Heart left ventricle (tissue), 16 donors: ENCODE results near the gene PTPRZ1. TPM values are rescaled to one million over a fixed set of nuclear protein-coding genes. Genes with fewer than 3 reads are reported as not detected.

Source experiments
- ATAC-seq, 4 donors: fragments of 200-7000 bp; cut with Tn5 transposase; one replicate each; pipeline ENCODE4 v1.9.1; 2020 to 2022; ENCODE audit warnings: moderate library complexity in 4 of 4, mild to moderate bottlenecking in 3 of 4, moderate number of reproducible peaks in 1 of 4
- DNase-seq, 5 donors: peaks; one replicate each; pipeline ENCODE4 v3.0.0-alpha.2; 2020
- H3K27ac ChIP-seq, 12 donors: fragments of 200-600 bp; sonication (generic) in 4 of 12; one replicate each; pipeline versions ENCODE4 v1.5.0 to v1.8.0; 2016 to 2022; ENCODE audit warnings: mild to moderate bottlenecking in 2 of 12
- H3K27me3 ChIP-seq, 9 donors: fragments of 200-600 bp; sonication (generic) in 2 of 9; one replicate each; pipeline versions ENCODE4 v1.5.1 to v1.8.0; 2016 to 2022; ENCODE audit warnings: mild to moderate bottlenecking in 3 of 9
- H3K36me3 ChIP-seq, 9 donors: fragments of 200-600 bp; sonication (generic) in 2 of 9; one replicate each; pipeline versions ENCODE4 v1.5.0 to v1.8.0; 2018 to 2022; ENCODE audit warnings: mild to moderate bottlenecking in 2 of 9
- H3K4me1 ChIP-seq, 12 donors: fragments of 200-600 bp; sonication (generic) in 4 of 12; one replicate each; pipeline versions ENCODE4 v1.5.0 to v1.8.0; 2016 to 2022; ENCODE audit warnings: mild to moderate bottlenecking in 3 of 12
- H3K4me3 ChIP-seq, 12 donors: fragments of 200-600 bp; sonication (generic) in 4 of 12; one replicate each; pipeline versions ENCODE4 v1.5.0 to v1.8.0; 2017 to 2022; ENCODE audit warnings: mild to moderate bottlenecking in 9 of 12, moderate library complexity in 4 of 12
- H3K9me3 ChIP-seq, 12 donors: fragments of 200-600 bp; sonication (generic) in 4 of 12; one replicate each; pipeline versions ENCODE4 v1.5.0 to v1.8.0; 2016 to 2022; ENCODE audit warnings: mild to moderate bottlenecking in 1 of 12
- CTCF ChIP-seq, 12 donors: fragments of 200-600 bp; sonication (generic) in 4 of 12; IDR thresholded peaks; one replicate each; pipeline versions ENCODE4 v1.5.0 to v1.8.0; 2018 to 2022; ENCODE audit warnings: antibody characterized with exemption in 12 of 12, mild to moderate bottlenecking in 5 of 12
- POLR2A ChIP-seq, 2 donors: fragments of 450-650 bp; IDR thresholded peaks; one replicate each; pipeline ENCODE4 v1.6.1; 2017; ENCODE audit warnings: antibody characterized with exemption in 2 of 2, mild to moderate bottlenecking in 2 of 2, moderate library complexity in 2 of 2
- WGBS, 4 donors: extraction: QIAGEN DNeasy Blood & Tissue Kit in 2 of 4; methylation state at CpG; one replicate each; pipeline versions ENCODE4 v1.1.5 to v1.1.7; 2013 to 2018; 5-methylcytosine and 5-hydroxymethylcytosine counted together
- intact Hi-C, 10 donors: fragments of 100-400 bp; cut with DNase I; formaldehyde crosslinking; loops; one replicate each; pipeline versions ENCODE4 v1.11.1 to v1.14.2; 2022
- polyA plus RNA-seq, 2 donors: library from polyadenylated mRNA; stranded (reverse); fragments of 200-250 nt; gene quantifications; one replicate each; pipeline ENCODE4 v1.2.3, GENCODE V29; 2013
- total RNA-seq, 9 donors: library from RNA; depleted of rRNA in 2 of 9; stranded (reverse); fragments of >200 nt in 2 of 9; fragmentation: NEBNext Ultra II Directional in 3 of 9; extraction: Animal tissue kit (Norgen Biotek cat#: 25700) in 3 of 9; gene quantifications; one replicate each; pipeline versions ENCODE4 v1.1.0 to v1.2.4, GENCODE V29; 2016 to 2023
- donor health status: ischemic (EF 13 %, LVEDD 7.1; RV severe dilation, severe dysfunction).
- donor health status: healthy with polysubstance abuse.
- donor health status: DM: no; HTN: yes; CAD: no.
- donor health status: DM: no; HTN: no; CAD: no.
- donor health status: ischemic (EF 25% LVEDD 6.9; RV normal size, moderate dysfunction).
- donor health status: ischemic (EF 25% LVEDD 5.7; RV mildly dilated, moderate dysfunction).
- donor health status: healthy.
- donor health status: DM: yes; HTN: yes; CAD: no.
- donor health status: ischemic (EF 35%, LVEDD 5.7; RV mildly dilated, moderate dysfunction).
- donor health status: nonischemic (EF 11% LVEDD 7.7; RV severe dilation, severe dysfunction).
- donor health status: DM: yes; HTN: yes; CAD: no.
- donor health status: PGD.
- donor health status: ischemic (EF 29% LVEDD 5.4; RV normal size, mild dysfunction).
- donor health status: nonischemic (EF 23%, LVEDD 6.1; RV moderate dilation, normal function).

Gene PTPRZ1
- total and polyA plus RNA-seq, 11 donors: 0.27 to 4.8 (median 0.45) TPM

- 60 to 78% (median 63%) methylated on average over 1 of the region's 1 CpG for WGBS, 4 donors
- no peak for TF ChIP-seq CTCF (IDR thresholded peaks at IDR 0.05)
- TF ChIP-seq POLR2A (IDR thresholded peaks at IDR 0.05): no peak
Observed at GRCh38 chr7:122018032-122018431, 145.1 kb downstream of the PTPRZ1 start.

GRCh38 chr7:122027058-122027457 is 154.1 kb downstream of the PTPRZ1 start:
- Histone ChIP-seq H3K4me3 (no peak overlapping the region), H3K4me1 (no peaks in the 10 kb centered on the region), H3K27ac (no peak overlapping the region), H3K27me3 (no peaks in the 10 kb centered on the region), H3K9me3 (no peaks in the 10 kb centered on the region), H3K36me3 (no peaks in the 10 kb centered on the region)
- 86 to 91% (median 90%) methylated on average over 2 of the region's 2 CpGs for WGBS, 4 donors
- no peak for TF ChIP-seq POLR2A (IDR thresholded peaks at IDR 0.05)
- no peak for TF ChIP-seq CTCF (IDR thresholded peaks at IDR 0.05)
- no peak for ATAC-seq
- intact Hi-C loops: no loop called here
- no peak for DNase-seq

More at GRCh38 chr7:122018032-122018431, 145.1 kb downstream of the PTPRZ1 start:
- DNase-seq (no peak), ATAC-seq (no peak)
- no peak overlapping the region for H3K4me3 ChIP-seq
- no peaks in the 10 kb centered on the region for H3K9me3 ChIP-seq
- H3K27me3 ChIP-seq: no peaks in the 10 kb centered on the region
- intact Hi-C loops: no loop called here
- no peaks in the 10 kb centered on the region for H3K4me1 ChIP-seq
- H3K36me3 ChIP-seq: no peaks in the 10 kb centered on the region
- H3K27ac ChIP-seq: no peak overlapping the region

- no peaks in the 10 kb centered on the region for H3K9me3 ChIP-seq
- TF ChIP-seq POLR2A (IDR thresholded peaks at IDR 0.05) (no peak), CTCF (IDR thresholded peaks at IDR 0.05) (no peak)
- DNase-seq: no peak
- no peak overlapping the region for H3K27ac ChIP-seq
- H3K4me3 ChIP-seq: no peak overlapping the region
- 81 to 93% (median 88%) methylated on average over 1 of the region's 1 CpG for WGBS, 4 donors
- H3K36me3 ChIP-seq: no peaks in the 10 kb centered on the region
- no peak for ATAC-seq
- no peaks in the 10 kb centered on the region for H3K27me3 ChIP-seq
- intact Hi-C loops: no loop called here
- no peaks in the 10 kb centered on the region for H3K4me1 ChIP-seq
Observed at GRCh38 chr7:122033641-122034040, 160.7 kb downstream of the PTPRZ1 start.

- Histone ChIP-seq H3K4me1 (no peaks in the 10 kb centered on the region), H3K4me3 (no peak overlapping the region), H3K27me3 (no peaks in the 10 kb centered on the region), H3K36me3 (no peaks in the 10 kb centered on the region), H3K27ac (no peak overlapping the region), H3K9me3 (no peaks in the 10 kb centered on the region)
- no peak for DNase-seq
- ATAC-seq: no peak
- TF ChIP-seq CTCF (IDR thresholded peaks at IDR 0.05) (no peak), POLR2A (IDR thresholded peaks at IDR 0.05) (no peak)
- 79 to 90% (median 88%) methylated on average over 1 of the region's 1 CpG for WGBS, 4 donors
- intact Hi-C loops: no loop called here
Observed at GRCh38 chr7:122035876-122036275, 162.9 kb downstream of the PTPRZ1 start.
